Body of pancreas (tissue), 4 donors: Measurements from ENCODE around the gene FADS3. TPM values are rescaled to one million over a fixed set of nuclear protein-coding genes. Genes with fewer than 3 reads are reported as not detected.

Source experiments
- ATAC-seq: fragments of 150-250 bp; one replicate; pipeline ENCODE4 v1.9.1; 2016
- DNase-seq, 4 donors: peaks; one replicate each; pipeline ENCODE4 v3.0.0-alpha.2; 2019
- H3K27ac ChIP-seq, 4 donors: fragments of 200-600 bp; sonication (generic); 1 replicate in 3 of 4; 2 replicates in 1 of 4; pipeline versions ENCODE4 v1.5.1 to v1.6.1; 2016 to 2019; ENCODE audit warnings: mild to moderate bottlenecking in 1 of 4, mixed read lengths in 1 of 4, moderate library complexity in 1 of 4
- H3K27me3 ChIP-seq, 2 donors: fragments of 200-600 bp; sonication (generic); one replicate each; pipeline ENCODE4 v1.6.0; 2016; ENCODE audit warnings: mild to moderate bottlenecking in 1 of 2
- H3K36me3 ChIP-seq, 2 donors: fragments of 200-600 bp; sonication (generic); replicated peaks in 1 of 2; 2 replicates each; pipeline ENCODE4 v1.5.1; 2016; ENCODE audit warnings: low read depth in 2 of 2; ENCODE audit not compliant: insufficient read depth in 1 of 2
- H3K4me1 ChIP-seq: fragments of 200-600 bp; sonication (generic); one replicate; pipeline ENCODE4 v1.6.0; 2016
- H3K4me3 ChIP-seq, 2 donors: fragments of 200-600 bp; sonication (generic); 1 replicate in 1 of 2; 2 replicates in 1 of 2; pipeline ENCODE4 v1.5.1; 2016 to 2019
- H3K9me3 ChIP-seq, 3 donors: fragments of 200-600 bp; sonication (generic); 1 replicate in 2 of 3; 2 replicates in 1 of 3; pipeline ENCODE4 v1.5.1; 2016
- POLR2A ChIP-seq, 3 donors: fragments of 450-650 bp; IDR thresholded peaks; one replicate each; pipeline ENCODE4 v1.6.1; 2016; ENCODE audit warnings: antibody characterized with exemption in 3 of 3, mild to moderate bottlenecking in 2 of 3
- WGBS, 2 donors: methylation state at CpG; one replicate each; pipeline ENCODE4 v1.1.5; 2017; 5-methylcytosine and 5-hydroxymethylcytosine counted together
- intact Hi-C: fragments of 100-400 bp; cut with DNase I; formaldehyde crosslinking; loops from one replicate; pipeline ENCODE4 v1.15.1; 2023
- total RNA-seq, 2 donors: library from RNA; depleted of rRNA; stranded (reverse); fragments of >200 nt; gene quantifications; one replicate each; pipeline ENCODE4 v1.1.0, GENCODE V29; 2016
- TF ChIP-seq, protein P1 (sequence below), 7 experiments: fragments of 450-650 bp in 4 of 7; fragments of 200-600 bp in 3 of 7; sonication (generic) in 3 of 7; IDR thresholded peaks; one replicate each; pipeline ENCODE4 v1.5.1; 2016 to 2019; ENCODE audit warnings: antibody characterized with exemption in 7 of 7

FADS3 gene
- total RNA-seq, 2 donors from 2014 or later, result 30.9 to 33.0 TPM

GRCh38 chr11:61870541-61871031, 20.8 kb downstream of the FADS3 start:
- no peak overlapping the region for H3K4me3 ChIP-seq
- no peak for ATAC-seq
- H3K27me3 ChIP-seq, result no peaks in the 10 kb centered on the region
- no peaks in the 10 kb centered on the region for H3K4me1 ChIP-seq
- TF ChIP-seq POLR2A (IDR thresholded peaks at IDR 0.05), result no peak
- TF ChIP-seq, protein P1, sequence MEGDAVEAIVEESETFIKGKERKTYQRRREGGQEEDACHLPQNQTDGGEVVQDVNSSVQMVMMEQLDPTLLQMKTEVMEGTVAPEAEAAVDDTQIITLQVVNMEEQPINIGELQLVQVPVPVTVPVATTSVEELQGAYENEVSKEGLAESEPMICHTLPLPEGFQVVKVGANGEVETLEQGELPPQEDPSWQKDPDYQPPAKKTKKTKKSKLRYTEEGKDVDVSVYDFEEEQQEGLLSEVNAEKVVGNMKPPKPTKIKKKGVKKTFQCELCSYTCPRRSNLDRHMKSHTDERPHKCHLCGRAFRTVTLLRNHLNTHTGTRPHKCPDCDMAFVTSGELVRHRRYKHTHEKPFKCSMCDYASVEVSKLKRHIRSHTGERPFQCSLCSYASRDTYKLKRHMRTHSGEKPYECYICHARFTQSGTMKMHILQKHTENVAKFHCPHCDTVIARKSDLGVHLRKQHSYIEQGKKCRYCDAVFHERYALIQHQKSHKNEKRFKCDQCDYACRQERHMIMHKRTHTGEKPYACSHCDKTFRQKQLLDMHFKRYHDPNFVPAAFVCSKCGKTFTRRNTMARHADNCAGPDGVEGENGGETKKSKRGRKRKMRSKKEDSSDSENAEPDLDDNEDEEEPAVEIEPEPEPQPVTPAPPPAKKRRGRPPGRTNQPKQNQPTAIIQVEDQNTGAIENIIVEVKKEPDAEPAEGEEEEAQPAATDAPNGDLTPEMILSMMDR (IDR thresholded peaks at IDR 0.05), result no peak
- H3K36me3 ChIP-seq, result no peaks in the 10 kb centered on the region
- intact Hi-C loops, result no loop called here
- DNase-seq, result no peak
- H3K27ac ChIP-seq, result no peak overlapping the region
- no peaks in the 10 kb centered on the region for H3K9me3 ChIP-seq
- 47 to 57% methylated on average over 9 to 10 of the region's 10 CpGs for WGBS, 2 donors

- intact Hi-C loops, result no loop called here
- DNase-seq, result no peak
Observed at GRCh38 chr11:61869708-61870451, 21.5 kb downstream of the FADS3 start.

DNA sequence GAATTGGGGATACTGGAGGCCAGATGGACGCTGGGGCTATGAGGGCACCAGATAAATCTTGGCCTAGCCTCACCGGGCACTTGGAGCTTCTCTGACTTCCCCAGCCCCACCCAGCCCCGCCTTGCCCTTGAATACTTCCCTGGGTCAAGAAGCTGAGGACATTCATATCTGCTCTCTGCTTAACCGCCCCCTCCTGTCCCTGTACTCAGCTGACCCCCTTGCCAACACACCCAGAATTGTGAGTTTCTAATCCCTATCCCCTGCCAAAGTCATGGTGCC, 22.0 kb downstream of the FADS3 start:
- intact Hi-C loops, result no loop called here
- WGBS, 2 donors, result 70 to 84% methylated on average over 3 to 4 of the region's 4 CpGs
- H3K27me3 ChIP-seq, result no peaks in the 10 kb centered on the region
- DNase-seq, result no peak
- no peak overlapping the region for H3K27ac ChIP-seq
- no peak for TF ChIP-seq POLR2A (IDR thresholded peaks at IDR 0.05)
- TF ChIP-seq, protein P1 (IDR thresholded peaks at IDR 0.05), result no peak
- H3K36me3 ChIP-seq, result no peaks in the 10 kb centered on the region
- H3K4me1 ChIP-seq, result no peaks in the 10 kb centered on the region
- ATAC-seq, result no peak
- no peak overlapping the region for H3K4me3 ChIP-seq
- no peaks in the 10 kb centered on the region for H3K9me3 ChIP-seq

More at GRCh38 chr11:61869708-61870451, 21.5 kb downstream of the FADS3 start:
- H3K9me3 ChIP-seq, result no peaks in the 10 kb centered on the region
- WGBS, 2 donors, result 63 to 66% methylated on average over 19 to 21 of the region's 21 CpGs
- H3K4me1 ChIP-seq, result no peaks in the 10 kb centered on the region
- no peak overlapping the region for H3K27ac ChIP-seq
- TF ChIP-seq POLR2A (IDR thresholded peaks at IDR 0.05), result no peak
- TF ChIP-seq, protein P1 (IDR thresholded peaks at IDR 0.05), result no peak
- no peaks in the 10 kb centered on the region for H3K36me3 ChIP-seq
- no peak for ATAC-seq
- no peak overlapping the region for H3K4me3 ChIP-seq
- H3K27me3 ChIP-seq, result no peaks in the 10 kb centered on the region

DNA sequence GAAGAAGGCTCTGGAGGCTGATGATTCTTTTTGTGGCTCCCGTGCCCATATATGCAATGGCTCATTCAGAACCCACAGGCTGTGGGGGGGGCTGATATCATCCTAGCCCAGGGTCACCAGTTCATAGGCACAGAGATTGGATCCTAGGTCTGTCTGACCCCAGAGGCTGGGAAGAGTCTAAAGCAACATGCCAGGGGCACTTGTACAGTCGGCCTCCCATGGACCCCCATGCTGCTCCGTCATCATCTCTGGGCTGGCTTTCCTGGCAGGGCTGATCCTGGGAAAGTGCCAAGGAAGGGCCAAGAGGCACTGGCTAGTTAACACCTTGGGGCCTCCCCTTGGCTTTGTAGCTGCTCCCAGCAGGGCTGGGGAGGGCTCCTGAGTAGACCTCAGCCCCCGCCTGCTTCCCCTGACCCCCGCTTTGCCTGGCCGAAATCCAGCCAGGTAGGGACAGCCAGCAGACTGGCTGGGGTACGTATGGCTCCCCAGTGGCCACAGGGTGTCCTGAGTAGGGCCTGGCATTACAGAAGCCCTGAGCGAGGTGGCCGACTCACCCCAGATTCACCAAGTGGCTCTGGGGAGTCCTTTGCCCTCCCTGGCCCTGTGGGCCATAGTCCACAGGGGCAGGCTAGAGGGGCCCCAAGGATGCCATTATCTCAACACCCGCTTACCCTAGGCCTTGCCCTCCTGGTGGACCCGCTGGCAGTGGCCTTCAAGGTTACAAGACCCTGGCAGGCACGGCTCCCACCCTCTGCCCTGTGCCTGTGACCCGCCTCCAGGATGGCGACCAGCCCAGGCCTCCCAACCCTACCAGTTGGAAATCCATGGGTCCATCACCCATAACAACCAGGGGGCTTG, 22.5 kb downstream of the FADS3 start:
- Histone ChIP-seq H3K27me3 (no peaks in the 10 kb centered on the region), H3K9me3 (no peaks in the 10 kb centered on the region), H3K4me1 (no peaks in the 10 kb centered on the region), H3K36me3 (no peaks in the 10 kb centered on the region), H3K27ac (no peak overlapping the region), H3K4me3 (no peak overlapping the region)
- TF ChIP-seq POLR2A (IDR thresholded peaks at IDR 0.05), result no peak
- TF ChIP-seq, protein P1 (IDR thresholded peaks at IDR 0.05), result no peak
- 86 to 93% methylated on average over 1 to 12 of the region's 14 CpGs for WGBS, 2 donors
- intact Hi-C loops, result no loop called here
- ATAC-seq (no peak), DNase-seq (no peak)
